Liver (tissue), 9 donors: ENCODE measurements around the gene SLC11A1. TPM values are rescaled to one million over a fixed set of nuclear protein-coding genes. Genes with fewer than 3 reads are reported as not detected.

Experiments used
- DNase-seq: peaks from one replicate; pipeline ENCODE4 v3.0.0-alpha.2; 2017; ENCODE audit warnings: low spot score
- H3K27ac ChIP-seq, 2 donors: one replicate each; pipeline ENCODE4 v1.7.0; 2013; ENCODE audit warnings: inconsistent platforms in 2 of 2, low read length in 2 of 2, control low read depth in 1 of 2, low read depth in 1 of 2, mild to moderate bottlenecking in 1 of 2
- H3K27me3 ChIP-seq, 4 donors: one replicate each; pipeline versions ENCODE4 v1.6.1 to v1.7.0; 2013; ENCODE audit warnings: low read length in 3 of 4, inconsistent platforms in 1 of 4, mild to moderate bottlenecking in 1 of 4, moderate library complexity in 1 of 4; ENCODE audit not compliant: control insufficient read depth in 4 of 4, insufficient read depth in 4 of 4
- H3K36me3 ChIP-seq, 4 donors: one replicate each; pipeline versions ENCODE4 v1.6.1 to v1.7.0; 2013; ENCODE audit warnings: low read length in 3 of 4, mild to moderate bottlenecking in 3 of 4, low read depth in 1 of 4, moderate library complexity in 1 of 4; ENCODE audit not compliant: control insufficient read depth in 4 of 4, insufficient read depth in 3 of 4
- H3K4me1 ChIP-seq, 4 donors: one replicate each; pipeline versions ENCODE4 v1.6.1 to v1.7.0; 2013; ENCODE audit warnings: low read length in 3 of 4, mild to moderate bottlenecking in 3 of 4, moderate library complexity in 1 of 4; ENCODE audit not compliant: control insufficient read depth in 4 of 4, insufficient read depth in 4 of 4
- H3K4me3 ChIP-seq, 3 donors: one replicate each; pipeline versions ENCODE4 v1.6.1 to v1.7.0; 2013; ENCODE audit warnings: low read length in 3 of 3, control low read depth in 1 of 3, low read depth in 1 of 3, mild to moderate bottlenecking in 1 of 3
- H3K9ac ChIP-seq, 2 donors: one replicate each; pipeline ENCODE4 v1.7.0; 2013; ENCODE audit warnings: low read length in 2 of 2, mild to moderate bottlenecking in 2 of 2, moderate library complexity in 2 of 2, control low read depth in 1 of 2, low read depth in 1 of 2
- H3K9me3 ChIP-seq, 4 donors: one replicate each; pipeline versions ENCODE4 v1.6.1 to v1.7.0; 2013; ENCODE audit warnings: low read length in 3 of 4; ENCODE audit not compliant: control insufficient read depth in 4 of 4
- EGR1 ChIP-seq, 2 donors: IDR thresholded peaks; 2 replicates each; pipeline ENCODE4 v1.6.1; 2016 to 2018; ENCODE audit warnings: antibody characterized with exemption in 2 of 2, low read depth in 2 of 2
- FOXA1 ChIP-seq: IDR thresholded peaks from 2 replicates; pipeline ENCODE4 v1.6.1; 2016; ENCODE audit warnings: antibody characterized with exemption
- GABPA ChIP-seq, 2 donors: IDR thresholded peaks in 1 of 2; conservative IDR thresholded peaks in 1 of 2; 2 replicates each; pipeline ENCODE4 v1.6.1; 2016; ENCODE audit warnings: antibody characterized with exemption in 2 of 2, mild to moderate bottlenecking in 1 of 2, moderate library complexity in 1 of 2
- HNF4A ChIP-seq, 2 donors: conservative IDR thresholded peaks; 2 replicates each; pipeline ENCODE4 v1.6.1; 2016; ENCODE audit warnings: antibody characterized with exemption in 2 of 2, mild to moderate bottlenecking in 2 of 2
- MAX ChIP-seq: IDR thresholded peaks from 2 replicates; pipeline ENCODE4 v1.6.1; 2016; ENCODE audit warnings: antibody characterized with exemption
- RAD21 ChIP-seq, 2 donors: IDR thresholded peaks; 2 replicates each; pipeline ENCODE4 v1.6.1; 2016; ENCODE audit warnings: antibody characterized with exemption in 2 of 2, mild to moderate bottlenecking in 2 of 2
- RXRA ChIP-seq, 2 donors: IDR thresholded peaks; 2 replicates each; pipeline ENCODE4 v1.6.1; 2017 to 2018; ENCODE audit warnings: antibody characterized with exemption in 2 of 2, mild to moderate bottlenecking in 1 of 2
- TAF1 ChIP-seq: conservative IDR thresholded peaks from 2 replicates; pipeline ENCODE4 v1.6.1; 2016; ENCODE audit warnings: antibody characterized with exemption, mild to moderate bottlenecking
- YY1 ChIP-seq: IDR thresholded peaks from 2 replicates; pipeline ENCODE4 v1.6.1; 2016; ENCODE audit warnings: antibody characterized with exemption, mild to moderate bottlenecking
- ZBTB33 ChIP-seq: IDR thresholded peaks from 2 replicates; pipeline ENCODE4 v1.6.1; 2016; ENCODE audit warnings: antibody characterized with exemption
- WGBS: extraction: QIAGEN DNeasy Blood & Tissue Kit; methylation state at CpG from one replicate; pipeline ENCODE4 v1.1.7; 2013; 5-methylcytosine and 5-hydroxymethylcytosine counted together
- polyA plus RNA-seq, 2 donors: library from polyadenylated mRNA; stranded (reverse) in 1 of 2; unstranded in 1 of 2; fragments of 200-250 nt in 1 of 2; fragments of >200 nt in 1 of 2; fragmentation: Nextera tagmentation in 1 of 2; extraction: Ambion mirVana in 1 of 2; gene quantifications; one replicate each; pipeline versions ENCODE4 v1.2.1 to v1.2.3, GENCODE V29; 2013 to 2015
- total RNA-seq, 2 donors: library from RNA; depleted of rRNA; stranded (reverse); fragments of >200 nt; gene quantifications; one replicate each; pipeline ENCODE4 v1.2.3, GENCODE V29; 2014
- TF ChIP-seq, protein P1 (sequence below): IDR thresholded peaks from 2 replicates; pipeline ENCODE4 v1.6.1; 2016; ENCODE audit warnings: antibody characterized with exemption
- donor health status: healthy.
- donor health status: healthy.
- donor health status: healthy.
- donor health status: healthy.
- donor health status: healthy.

SLC11A1 gene
- total and polyA plus RNA-seq, 4 donors = 1.4 to 23.0 (median 3.2) TPM

DNA sequence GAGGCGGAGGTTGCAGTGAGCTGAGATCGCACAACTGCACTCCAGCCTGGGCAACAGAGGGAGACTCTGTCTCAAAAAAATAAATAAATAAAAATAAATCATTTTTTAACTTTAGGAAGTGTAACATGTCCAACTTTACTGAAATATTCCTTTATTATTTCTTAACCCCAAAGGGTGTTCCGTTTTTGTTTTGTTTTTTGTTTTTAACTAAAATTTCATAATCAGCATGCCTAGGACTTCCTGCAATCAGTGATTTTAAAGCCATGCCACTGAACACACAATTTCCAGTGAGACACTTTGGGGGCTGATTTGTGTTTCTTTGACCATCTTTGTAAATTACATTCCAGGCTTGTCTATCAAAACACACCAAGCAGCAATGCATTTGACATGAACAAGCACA is 18.3 kb upstream of the SLC11A1 start:
- no peak for DNase-seq
- H3K36me3 ChIP-seq = no peaks in the 10 kb centered on the region
- H3K9me3 ChIP-seq = no peaks in the 10 kb centered on the region
- peaks cover 0 to 5% (median 0%) of the 10 kb centered on the region in 4 donors for H3K4me1 ChIP-seq
- no peak for TF ChIP-seq GABPA (IDR thresholded peaks at IDR 0.05 in 1 of 2, conservative IDR thresholded peaks at IDR 0.05 in 1 of 2)
- no peak for TF ChIP-seq FOXA1
- no peak overlapping the region for H3K9ac ChIP-seq
- H3K4me3 ChIP-seq = no peak overlapping the region
- H3K27ac ChIP-seq = no peak overlapping the region
- 72% methylated on average over 3 of the region's 3 CpGs for WGBS
- no peaks in the 10 kb centered on the region for H3K27me3 ChIP-seq

GRCh38 chr2:218364196-218364595 is 17.9 kb upstream of the SLC11A1 start:
- no peaks in the 10 kb centered on the region for H3K27me3 ChIP-seq
- H3K4me1 ChIP-seq = peaks cover 0 to 5% (median 0%) of the 10 kb centered on the region in 4 donors
- no peak for TF ChIP-seq TAF1
- TF ChIP-seq EGR1 (IDR thresholded peaks at IDR 0.05; ENCODE audit: low read depth in 2 of 2) = no peak
- TF ChIP-seq RAD21 (IDR thresholded peaks at IDR 0.05) = no peak
- no peak for TF ChIP-seq GABPA (IDR thresholded peaks at IDR 0.05 in 1 of 2, conservative IDR thresholded peaks at IDR 0.05 in 1 of 2)
- TF ChIP-seq ZBTB33 = no peak
- TF ChIP-seq, protein P1, sequence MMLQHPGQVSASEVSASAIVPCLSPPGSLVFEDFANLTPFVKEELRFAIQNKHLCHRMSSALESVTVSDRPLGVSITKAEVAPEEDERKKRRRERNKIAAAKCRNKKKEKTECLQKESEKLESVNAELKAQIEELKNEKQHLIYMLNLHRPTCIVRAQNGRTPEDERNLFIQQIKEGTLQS = no peak
- no peak for TF ChIP-seq HNF4A (conservative IDR thresholded peaks at IDR 0.05)
- no peak for TF ChIP-seq RXRA (IDR thresholded peaks at IDR 0.05)
- no peak for TF ChIP-seq MAX
- no peak overlapping the region for H3K27ac ChIP-seq
- H3K36me3 ChIP-seq = no peaks in the 10 kb centered on the region
- no peak overlapping the region for H3K9ac ChIP-seq
- DNase-seq = no peak
- H3K4me3 ChIP-seq = no peak overlapping the region
- WGBS = 78% methylated on average over 6 of the region's 6 CpGs
- no peaks in the 10 kb centered on the region for H3K9me3 ChIP-seq

- H3K4me3 ChIP-seq = peak overlapping the region in 2 of 3 donors; percentile 68 to 83
- 92% methylated on average over 9 of the region's 9 CpGs for WGBS
- TF ChIP-seq EGR1 (IDR thresholded peaks at IDR 0.05; ENCODE audit: low read depth in 2 of 2) = no peak
- TF ChIP-seq YY1 = no peak
- TF ChIP-seq, protein P1 = no peak
- H3K4me1 ChIP-seq = peaks cover 0 to 5% (median 0%) of the 10 kb centered on the region in 4 donors
- no peaks in the 10 kb centered on the region for H3K27me3 ChIP-seq
- no peaks in the 10 kb centered on the region for H3K36me3 ChIP-seq
- H3K9me3 ChIP-seq = no peaks in the 10 kb centered on the region
- H3K27ac ChIP-seq = peak overlapping the region; percentile 96 to 97
- DNase-seq = no peak
- peak overlapping the region; percentile 72 to 92 for H3K9ac ChIP-seq
Measured at GRCh38 chr2:218366621-218367414, 15.3 kb upstream of the SLC11A1 start.
